Stimulated activated CD4-positive, alpha-beta T cell treated with anti-CD3 and anti-CD28 coated beads, Interleukin-4, amount 100 ng/mL, for 48 hours (primary cell): ENCODE measurements around the gene NRXN2.

ENCODE experiments used
- DNase-seq, 2 donors: peaks; one replicate each; pipeline ENCODE4 v3.0.0-alpha.2; 2020; ENCODE audit warnings: low read depth in 2 of 2

Gene NRXN2

GRCh38 chr11:64698427-64698826 is 24.6 kb downstream of the NRXN2 start:
- no peak for DNase-seq

DNA sequence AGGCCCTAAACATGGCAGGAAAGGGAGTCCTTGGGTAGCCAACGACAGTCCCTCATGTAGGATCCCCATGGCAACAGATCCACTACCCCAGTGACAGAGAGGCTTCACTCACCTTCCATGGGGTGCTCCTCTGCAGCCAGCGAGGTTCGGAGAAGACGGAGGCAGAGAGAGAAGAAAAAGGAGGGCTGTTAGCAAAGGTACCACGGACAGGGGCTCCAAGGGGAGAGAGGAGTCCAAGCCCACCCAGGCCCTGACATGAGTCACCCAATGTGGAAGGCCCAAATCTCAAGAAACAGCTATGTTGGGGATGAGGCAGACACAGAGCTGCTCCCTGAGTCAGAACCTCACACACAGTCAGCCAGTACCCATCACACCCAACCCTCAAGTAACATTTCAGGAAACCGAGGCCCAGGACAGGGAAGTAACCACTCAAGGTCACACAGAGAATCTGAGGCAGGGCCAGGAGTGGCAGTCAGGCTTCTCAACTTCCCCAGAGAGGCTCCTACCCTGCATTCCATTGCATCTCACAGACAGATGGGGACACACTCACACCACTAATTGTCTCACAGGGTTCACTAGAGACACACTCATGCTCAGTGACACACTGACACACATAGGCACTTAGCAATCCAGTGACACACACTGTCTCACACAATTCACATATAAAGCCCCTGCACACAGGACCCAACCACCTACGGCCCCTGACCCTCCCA is 25.2 kb downstream of the NRXN2 start:
- DNase-seq, result no peak

GRCh38 chr11:64696045-64696444 is 27.0 kb downstream of the NRXN2 start:
- DNase-seq, result no peak

DNA sequence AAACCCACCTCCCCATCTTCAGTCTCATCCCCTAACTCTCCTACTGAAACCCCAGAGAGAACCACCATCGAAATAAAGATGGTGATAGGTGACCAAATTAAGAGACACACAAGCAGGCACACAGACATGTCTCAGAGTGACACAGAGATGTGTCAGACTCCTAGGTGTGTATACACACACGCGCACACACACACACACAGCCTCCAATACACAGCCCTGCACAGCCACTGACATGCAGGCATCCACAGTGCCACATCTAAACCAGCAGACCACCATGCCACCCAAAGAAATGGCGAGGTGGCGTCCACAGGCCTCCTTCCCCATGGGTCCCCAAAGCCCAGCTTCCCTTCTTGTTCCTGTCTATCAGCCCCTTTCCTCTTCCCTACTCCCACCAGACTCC is 27.4 kb downstream of the NRXN2 start:
- no peak for DNase-seq

DNA sequence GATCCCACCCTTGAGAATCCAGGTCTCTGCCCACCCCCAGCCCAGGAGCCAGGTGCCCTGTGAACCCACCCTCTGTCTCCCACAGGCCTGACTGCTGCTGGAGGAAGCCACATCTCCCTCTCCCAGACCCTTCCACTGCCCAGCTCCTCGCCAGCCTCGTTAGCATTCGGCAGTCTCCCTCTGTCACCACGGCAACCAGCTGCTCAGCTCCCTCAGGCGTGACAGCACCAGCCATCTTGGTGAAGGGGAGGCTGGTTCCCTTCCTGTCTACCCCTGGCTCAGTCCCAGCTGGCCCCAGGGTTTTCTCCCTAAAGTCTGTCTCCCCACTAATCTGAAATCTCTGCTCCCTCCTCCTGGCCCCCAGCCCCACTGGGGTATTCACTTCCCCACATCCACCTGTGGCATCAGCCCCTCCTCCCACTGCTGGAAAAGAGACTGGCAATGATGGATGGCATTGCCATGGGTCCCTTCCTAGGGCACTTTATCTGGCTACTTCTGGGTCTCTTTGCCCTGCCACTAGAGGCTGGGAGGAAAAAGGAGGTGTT is 28.1 kb downstream of the NRXN2 start:
- no peak for DNase-seq

DNA sequence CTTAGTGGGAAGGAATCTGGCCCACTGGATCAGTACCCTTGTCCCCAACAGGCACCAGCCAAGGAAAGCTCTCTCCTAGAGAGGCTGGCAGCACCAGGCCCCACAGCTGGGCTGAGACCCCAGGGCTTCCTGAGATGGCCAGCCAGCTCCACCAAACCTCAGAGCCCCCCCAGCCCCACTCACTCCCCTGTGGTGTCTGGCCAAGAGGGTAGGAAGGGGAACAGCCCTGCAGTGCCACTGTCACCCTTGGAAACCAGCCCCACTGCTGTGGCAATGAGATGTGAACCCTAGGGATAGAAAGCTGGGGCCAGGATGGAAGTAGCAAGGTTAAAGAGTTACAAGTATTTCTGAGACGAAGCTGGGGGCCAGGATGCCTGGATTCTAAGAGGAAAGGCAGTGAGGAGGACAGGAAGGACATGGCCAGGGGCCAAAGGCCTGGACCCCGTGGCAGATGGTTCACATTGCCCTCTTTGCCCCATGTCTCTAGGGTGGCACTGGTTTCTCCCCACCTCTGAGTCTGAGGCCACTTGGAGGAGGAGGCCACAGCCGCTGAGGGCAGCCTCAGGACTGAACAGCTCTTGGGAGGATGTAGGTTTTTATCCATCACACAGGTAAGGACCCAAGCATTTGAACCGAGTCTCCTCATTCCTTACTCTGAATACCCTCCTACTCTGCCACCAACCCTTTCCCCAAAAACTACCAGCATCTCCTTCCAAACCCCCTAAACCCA is 28.8 kb downstream of the NRXN2 start:
- DNase-seq, result no peak

GRCh38 chr11:64692764-64693331 is 30.1 kb downstream of the NRXN2 start:
- DNase-seq, result no peak

- DNase-seq, result no peak
These were observed 31.5 kb downstream of the NRXN2 start for GRCh38 chr11:64691543-64691942.

GRCh38 chr11:64690235-64690634 is 32.8 kb downstream of the NRXN2 start:
- no peak for DNase-seq

DNA sequence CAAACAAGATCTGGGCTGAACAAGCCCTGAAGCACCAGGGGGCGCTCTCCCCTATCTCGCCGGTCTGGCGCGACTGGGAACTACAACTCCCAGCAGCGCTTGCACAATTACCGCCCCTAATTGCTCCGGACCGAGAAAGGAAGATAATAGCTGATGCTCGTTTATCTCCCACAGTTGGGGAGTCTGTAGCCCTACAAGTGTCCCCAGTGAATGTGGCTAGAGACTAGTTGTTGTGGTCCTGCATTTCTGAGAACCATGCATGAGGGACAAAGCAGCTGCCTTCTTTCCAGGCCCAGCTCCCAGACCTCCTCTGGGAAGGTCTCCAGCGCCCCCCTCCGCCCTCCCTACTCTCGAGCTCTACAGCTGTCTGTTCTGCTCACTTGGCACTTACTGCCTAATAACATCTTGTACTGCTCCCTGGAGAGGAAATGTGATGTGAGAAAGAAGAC is 34.4 kb downstream of the NRXN2 start:
- peak; percentile 87 to 92 for DNase-seq

GRCh38 chr11:64687643-64688533 is 35.1 kb downstream of the NRXN2 start:
- no peak for DNase-seq

DNA sequence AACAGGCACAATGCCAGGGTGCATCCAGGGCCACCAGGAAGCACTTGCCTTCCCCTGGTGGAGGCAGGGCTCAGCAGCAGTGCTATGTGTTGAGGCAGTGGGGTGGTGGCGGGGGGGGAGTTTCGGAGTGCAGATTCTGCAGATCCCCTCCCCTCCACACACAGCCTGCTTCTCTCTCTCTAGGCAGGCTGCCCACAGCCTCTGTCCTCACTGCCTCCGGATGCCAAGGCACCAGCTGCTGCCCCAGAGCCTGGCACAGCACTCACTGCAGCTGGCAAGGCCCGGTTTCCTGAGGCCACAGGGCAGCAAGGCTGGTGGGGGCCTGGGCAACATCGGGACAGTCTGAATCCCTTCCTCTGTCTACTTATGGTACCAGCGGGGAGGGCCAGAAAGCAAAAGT is 35.8 kb downstream of the NRXN2 start:
- no peak for DNase-seq

GRCh38 chr11:64686466-64687170 is 36.4 kb downstream of the NRXN2 start:
- DNase-seq, result no peak

GRCh38 chr11:64685536-64685935 is 37.5 kb downstream of the NRXN2 start:
- DNase-seq, result no peak

DNA sequence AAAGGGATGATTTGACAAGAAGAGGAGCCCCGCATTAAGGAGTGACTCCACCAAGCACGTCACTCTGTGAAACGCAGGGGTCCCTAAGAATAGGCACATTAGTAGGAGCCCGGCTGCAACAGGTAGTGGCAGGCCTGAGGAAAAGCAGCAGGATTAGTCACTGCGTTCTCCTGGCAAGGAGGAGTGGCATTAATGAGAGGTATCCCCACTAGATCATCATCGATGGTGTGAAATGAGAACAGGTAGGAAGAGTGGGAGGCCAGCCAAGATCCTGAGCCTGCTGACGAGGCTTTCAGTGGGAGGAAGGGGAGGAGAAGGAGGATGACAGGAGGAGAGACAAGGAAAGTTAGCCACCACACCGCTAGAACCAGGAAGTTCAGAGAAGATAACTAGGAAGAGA is 38.6 kb downstream of the NRXN2 start:
- DNase-seq, result no peak

- no peak for DNase-seq
These were observed 41.8 kb downstream of the NRXN2 start for GRCh38 chr11:64681171-64681570.

GRCh38 chr11:64679846-64680245 is 43.2 kb downstream of the NRXN2 start:
- DNase-seq, result no peak

DNA sequence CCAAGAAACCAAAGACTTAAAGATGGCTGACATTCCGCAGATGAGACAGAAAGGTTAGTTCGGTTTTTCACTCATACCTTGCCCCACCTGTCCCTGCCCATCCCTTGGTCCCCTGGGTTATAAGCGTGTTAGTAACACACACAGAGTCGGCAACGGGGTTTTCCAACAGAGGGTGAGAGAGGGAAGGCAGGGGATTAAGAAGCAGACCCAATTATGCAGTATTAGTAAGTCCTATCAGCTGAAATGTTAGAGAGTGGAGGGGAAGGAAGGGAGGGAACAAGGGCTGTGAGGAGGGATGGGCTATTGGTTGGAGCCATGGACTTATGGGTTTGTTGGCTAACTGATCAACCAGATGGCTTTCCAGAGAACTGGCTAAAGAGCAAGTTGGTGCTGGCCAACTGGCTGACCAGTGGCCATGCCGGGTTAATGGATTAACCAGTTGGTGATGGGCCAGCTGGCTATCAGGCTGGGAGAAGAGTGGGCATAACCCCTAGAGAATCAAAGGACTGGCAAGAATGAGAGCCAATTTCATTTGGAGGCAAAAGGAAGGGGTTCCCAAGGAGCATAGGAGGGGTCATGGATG is 45.5 kb downstream of the NRXN2 start:
- DNase-seq, result no peak

DNA sequence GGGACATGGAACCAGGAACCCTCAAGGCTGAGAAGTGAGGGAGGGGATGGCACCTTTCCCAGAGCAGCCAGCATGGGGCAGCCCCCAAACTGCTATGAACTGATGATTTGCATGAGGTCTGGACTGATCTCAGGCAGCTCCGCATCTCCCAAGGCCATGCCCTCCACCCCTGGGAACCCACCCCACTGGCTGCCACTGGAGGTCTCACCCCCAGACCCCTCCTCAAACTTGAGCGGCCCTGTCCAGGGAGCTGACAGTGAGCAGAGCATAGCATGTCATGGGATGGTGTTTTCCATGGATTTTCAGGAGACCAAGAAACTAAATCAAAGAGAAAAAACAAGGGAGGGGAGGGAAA is 46.8 kb downstream of the NRXN2 start:
- DNase-seq, result no peak

- DNase-seq, result no peak
These were observed 47.3 kb downstream of the NRXN2 start for GRCh38 chr11:64675450-64676260.
